Retinal pigment epithelial cell (primary cell): Measurements from ENCODE around the gene GRIA4.

Source experiments
- DNase-seq: peaks from one replicate; pipeline ENCODE4 v3.0.0-alpha.2; 2010; ENCODE audit warnings: low read depth
- H3K4me3 ChIP-seq: 2 replicates; pipeline ENCODE4 v1.5.1; 2011; ENCODE audit warnings: mild to moderate bottlenecking, low read length, control low read depth, moderate library complexity
- CTCF ChIP-seq: conservative IDR thresholded peaks from 2 replicates; pipeline ENCODE4 v1.5.1; 2011; ENCODE audit warnings: low read depth, low read length, control low read depth, inconsistent platforms

The GRIA4 gene

DNA sequence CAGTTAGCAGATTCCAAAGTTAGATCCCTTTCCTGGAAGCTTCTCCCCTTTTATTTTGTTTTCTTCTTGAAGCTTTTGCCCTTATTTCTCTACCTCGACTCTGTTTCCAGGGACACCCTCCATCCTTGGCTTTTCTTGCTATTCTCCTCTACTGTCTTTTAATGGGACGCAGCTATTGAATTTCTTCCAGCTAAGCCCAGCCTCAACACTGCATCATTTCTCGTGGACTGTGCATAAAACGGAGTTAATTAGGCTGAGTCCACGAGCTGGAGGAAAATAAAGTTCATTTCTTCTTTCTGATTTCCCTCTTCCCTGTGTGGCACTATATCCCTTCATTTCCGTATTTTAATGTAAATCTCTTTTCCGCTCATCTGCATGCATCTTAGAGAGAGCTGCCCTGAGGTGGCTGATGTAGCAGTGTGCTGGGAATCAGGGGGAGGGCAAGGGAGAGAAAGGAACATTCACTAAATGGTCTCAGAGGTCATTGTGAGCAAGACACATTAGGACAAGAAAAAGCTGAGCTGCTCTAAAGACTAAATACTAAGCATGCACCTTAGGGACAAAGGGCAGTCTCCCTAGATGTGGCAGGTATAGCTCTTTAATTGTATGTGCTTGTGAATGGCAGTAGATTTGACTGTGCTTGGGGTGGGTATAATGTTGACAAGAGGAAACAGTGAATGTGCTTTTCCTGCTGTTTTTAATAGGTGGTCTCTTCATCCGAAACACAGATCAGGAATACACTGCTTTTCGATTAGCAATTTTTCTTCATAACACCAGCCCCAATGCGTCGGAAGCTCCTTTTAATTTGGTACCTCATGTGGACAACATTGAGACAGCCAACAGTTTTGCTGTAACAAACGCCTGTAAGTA, 1.9 kb downstream of the GRIA4 start:
- TF ChIP-seq CTCF: no peak
- no peak for DNase-seq
- no peak overlapping the region for H3K4me3 ChIP-seq

DNA sequence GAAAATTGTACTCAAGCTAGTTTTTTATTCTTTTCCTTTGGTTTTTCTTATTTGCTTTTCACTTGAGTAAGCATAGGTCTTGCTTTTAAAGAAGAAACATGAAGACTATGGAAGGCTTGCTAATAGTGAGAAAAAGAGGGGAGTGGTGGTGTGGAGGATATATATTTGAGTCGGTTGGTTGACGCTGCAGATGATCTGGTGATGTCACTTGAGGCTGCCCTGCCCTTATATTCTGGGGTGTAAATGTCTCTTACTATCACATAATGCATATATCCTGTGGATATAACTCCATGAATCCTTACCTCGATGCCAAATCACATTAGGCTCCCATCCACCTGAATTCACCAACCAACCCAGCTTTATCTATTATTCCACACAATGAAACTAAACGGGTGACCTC, 2.9 kb downstream of the GRIA4 start:
- TF ChIP-seq CTCF: no peak
- DNase-seq: no peak
- H3K4me3 ChIP-seq: no peak overlapping the region

DNA sequence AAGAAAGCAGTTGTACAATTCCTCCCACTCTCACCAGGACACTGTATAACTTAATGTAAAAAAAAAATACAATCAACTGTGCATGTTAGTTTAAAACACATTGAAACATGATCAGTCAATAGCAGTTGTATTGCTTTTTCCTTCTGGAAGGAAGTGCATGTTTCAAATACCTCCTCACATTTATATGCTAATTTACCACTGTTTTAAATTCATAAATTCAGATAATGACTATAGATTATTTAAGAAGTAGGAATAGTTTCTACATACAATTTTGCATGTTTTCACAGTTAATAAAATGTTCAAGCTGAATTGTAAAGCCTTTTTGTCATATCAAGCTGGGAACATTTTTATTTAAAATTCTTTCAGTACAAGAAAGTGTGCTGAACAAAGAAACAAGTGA, 3.3 kb downstream of the GRIA4 start:
- no peak overlapping the region for H3K4me3 ChIP-seq
- TF ChIP-seq CTCF: no peak
- no peak for DNase-seq

GRCh38 chr11:105618343-105618955, 8.6 kb downstream of the GRIA4 start:
- DNase-seq: no peak
- TF ChIP-seq CTCF: no peak
- no peak overlapping the region for H3K4me3 ChIP-seq

DNA sequence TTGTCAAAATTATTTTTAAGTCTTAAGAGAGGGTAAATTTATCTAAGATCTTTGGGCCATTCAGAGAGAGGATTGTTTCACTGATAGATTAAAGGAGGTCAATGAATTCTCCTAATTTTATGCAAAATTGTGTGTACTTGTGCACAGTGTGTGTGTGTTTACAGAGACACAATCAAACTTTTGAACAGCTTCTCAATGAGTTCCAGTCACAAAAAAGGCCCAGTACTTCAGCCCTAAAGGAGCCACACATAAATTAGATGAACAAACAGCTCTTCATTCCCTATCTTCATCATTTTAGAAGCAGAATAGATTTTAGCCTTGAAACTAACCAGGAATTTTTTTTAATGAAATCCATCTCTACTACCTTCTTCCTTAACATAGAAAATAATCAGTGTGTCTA, 9.7 kb downstream of the GRIA4 start:
- H3K4me3 ChIP-seq: no peak overlapping the region
- TF ChIP-seq CTCF: no peak
- DNase-seq: no peak

DNA sequence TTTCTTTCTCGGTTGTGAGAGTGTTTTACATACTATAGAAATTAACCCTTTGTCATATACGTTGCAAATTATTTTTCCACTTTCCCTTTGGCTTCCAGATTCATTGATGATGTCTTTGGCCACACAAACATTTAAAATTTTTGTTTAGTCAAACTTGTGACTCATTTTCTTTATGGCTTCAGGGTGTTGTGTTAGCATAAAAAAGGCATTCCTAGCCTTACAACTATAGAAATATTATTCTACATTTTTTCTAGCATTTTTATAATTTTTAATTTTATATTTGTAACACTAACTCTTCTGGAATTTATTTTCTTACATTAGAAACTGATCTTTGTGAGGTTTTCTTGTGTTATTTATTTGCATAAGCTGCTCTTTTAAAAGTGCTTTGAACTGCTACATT, 12.1 kb downstream of the GRIA4 start:
- H3K4me3 ChIP-seq: no peak overlapping the region
- DNase-seq: no peak
- no peak for TF ChIP-seq CTCF

DNA sequence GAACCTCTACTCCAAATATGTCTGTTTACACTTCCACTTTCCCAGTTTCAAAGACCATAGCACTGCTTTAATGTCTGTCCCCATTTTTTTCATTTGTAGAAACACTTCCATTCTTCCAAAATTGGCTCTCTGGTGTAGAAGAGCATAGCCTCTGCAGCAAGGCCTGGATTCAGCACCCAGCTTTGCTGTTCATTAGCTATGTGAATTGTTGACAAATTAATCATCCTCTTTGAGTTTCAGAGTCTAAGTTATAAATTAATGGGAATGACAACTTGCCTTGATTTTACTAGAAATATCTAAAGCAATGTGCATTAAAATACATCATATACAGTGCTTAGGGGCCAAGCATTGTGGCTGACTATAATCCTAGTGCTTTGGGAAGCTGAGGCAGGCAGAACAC, 22.4 kb downstream of the GRIA4 start:
- TF ChIP-seq CTCF: no peak
- no peak for DNase-seq
- no peak overlapping the region for H3K4me3 ChIP-seq
